Measurements from ENCODE around the gene ARRB1. TPM values are rescaled to one million over a fixed set of nuclear protein-coding genes. Genes with fewer than 3 reads are reported as not detected.

ARRB1 gene
- total and polyA plus RNA-seq, 8 donors = 41.7 to 150 (median 63.2) TPM

GRCh38 chr11:75347781-75348566, 3.5 kb downstream of the ARRB1 start:
- peak in 1 of 4 donors; percentile 62 for DNase-seq
- peaks cover 0 to 4% of the 10 kb centered on the region in 2 donors for H3K36me3 ChIP-seq
- H3K9me3 ChIP-seq = no peaks in the 10 kb centered on the region
- intact Hi-C loops (cut with DNase I) = no loop called here
- no peaks in the 10 kb centered on the region for H3K27me3 ChIP-seq
- TF ChIP-seq CTCF (IDR thresholded peaks at IDR 0.05) = no peak
- peaks cover 59 to 90% of the 10 kb centered on the region in 2 donors for H3K4me1 ChIP-seq
- peak overlapping the region in 1 of 2 donors; percentile 91 for H3K4me3 ChIP-seq
- ATAC-seq = peak; percentile 2
- peak overlapping the region; percentile 28 to 96 for H3K27ac ChIP-seq

DNA sequence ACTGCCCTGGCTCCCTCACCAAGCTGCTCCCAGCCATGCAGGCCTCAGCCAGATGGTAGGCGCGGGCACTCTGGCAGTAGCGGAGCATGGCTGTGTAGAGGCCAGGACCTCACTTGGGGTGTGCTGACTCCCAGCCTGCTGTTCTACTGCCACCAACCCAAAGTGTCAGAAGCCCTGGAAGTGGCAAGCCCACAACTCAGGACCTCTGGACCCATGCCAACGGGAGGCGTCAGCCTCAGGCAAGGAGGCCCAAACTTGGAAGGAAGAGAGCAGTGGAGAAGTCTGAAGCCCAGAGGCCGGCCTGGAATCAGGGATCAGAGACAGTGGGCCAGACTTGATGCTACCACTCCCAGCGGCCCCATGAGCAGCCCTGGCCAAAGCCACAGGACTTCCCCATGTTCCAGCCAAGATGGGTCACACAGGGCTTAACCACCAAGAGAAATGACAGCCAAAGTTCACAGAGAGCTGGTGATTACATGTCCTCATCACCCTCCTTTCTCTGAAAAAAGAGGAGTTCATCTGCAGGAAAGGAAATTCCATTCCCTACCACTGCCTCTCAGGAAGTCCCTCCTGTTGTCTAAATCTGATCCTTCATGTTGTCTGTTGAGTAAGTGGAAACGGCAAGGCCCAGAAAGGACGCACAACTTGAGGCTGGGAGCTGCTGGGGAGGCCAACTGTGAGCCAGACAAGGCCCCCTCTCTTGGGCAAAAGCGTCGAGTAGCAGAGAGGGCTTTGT, 4.4 kb downstream of the ARRB1 start:
- no peaks in the 10 kb centered on the region for H3K27me3 ChIP-seq
- peak overlapping the region; percentile 28 to 96 for H3K27ac ChIP-seq
- no peak overlapping the region for H3K4me3 ChIP-seq
- peak in 1 of 4 donors; percentile 78 for DNase-seq
- TF ChIP-seq CTCF (IDR thresholded peaks at IDR 0.05) = no peak
- peaks cover 68 to 90% of the 10 kb centered on the region in 2 donors for H3K4me1 ChIP-seq
- ATAC-seq = no peak
- H3K9me3 ChIP-seq = no peaks in the 10 kb centered on the region
- H3K36me3 ChIP-seq = peaks cover 0 to 4% of the 10 kb centered on the region in 2 donors
- intact Hi-C loops (cut with DNase I) = no loop called here

DNA sequence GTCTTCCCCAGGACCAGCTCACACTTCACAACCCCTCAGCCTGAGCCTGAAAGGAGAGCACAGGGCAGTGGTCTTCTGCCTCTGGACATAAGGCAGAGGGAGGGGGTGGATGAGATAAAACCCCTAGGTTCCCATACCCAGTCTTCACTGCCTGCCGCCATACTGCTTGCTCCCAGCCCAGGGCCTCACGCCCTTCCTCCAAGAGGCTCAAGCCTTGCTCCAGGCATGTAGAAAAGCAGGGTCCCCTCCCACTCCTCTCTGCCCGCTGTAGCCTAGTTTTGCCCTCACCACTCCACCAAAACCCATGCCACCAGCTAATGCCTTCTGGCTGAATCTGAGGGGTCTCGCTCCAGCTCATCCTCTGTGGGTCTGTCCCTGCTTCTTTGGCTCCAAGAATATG, 5.2 kb downstream of the ARRB1 start:
- Histone ChIP-seq H3K9me3 (no peaks in the 10 kb centered on the region), H3K27me3 (no peaks in the 10 kb centered on the region), H3K4me3 (no peak overlapping the region), H3K4me1 (peaks cover 76 to 98% of the 10 kb centered on the region in 2 donors), H3K27ac (peak overlapping the region in 1 of 2 donors; percentile 96), H3K36me3 (peaks cover 0 to 4% of the 10 kb centered on the region in 2 donors)
- DNase-seq (peak in 1 of 4 donors; percentile 34), ATAC-seq (no peak)
- intact Hi-C loops (cut with DNase I) = no loop called here
- no peak for TF ChIP-seq CTCF (IDR thresholded peaks at IDR 0.05)

DNA sequence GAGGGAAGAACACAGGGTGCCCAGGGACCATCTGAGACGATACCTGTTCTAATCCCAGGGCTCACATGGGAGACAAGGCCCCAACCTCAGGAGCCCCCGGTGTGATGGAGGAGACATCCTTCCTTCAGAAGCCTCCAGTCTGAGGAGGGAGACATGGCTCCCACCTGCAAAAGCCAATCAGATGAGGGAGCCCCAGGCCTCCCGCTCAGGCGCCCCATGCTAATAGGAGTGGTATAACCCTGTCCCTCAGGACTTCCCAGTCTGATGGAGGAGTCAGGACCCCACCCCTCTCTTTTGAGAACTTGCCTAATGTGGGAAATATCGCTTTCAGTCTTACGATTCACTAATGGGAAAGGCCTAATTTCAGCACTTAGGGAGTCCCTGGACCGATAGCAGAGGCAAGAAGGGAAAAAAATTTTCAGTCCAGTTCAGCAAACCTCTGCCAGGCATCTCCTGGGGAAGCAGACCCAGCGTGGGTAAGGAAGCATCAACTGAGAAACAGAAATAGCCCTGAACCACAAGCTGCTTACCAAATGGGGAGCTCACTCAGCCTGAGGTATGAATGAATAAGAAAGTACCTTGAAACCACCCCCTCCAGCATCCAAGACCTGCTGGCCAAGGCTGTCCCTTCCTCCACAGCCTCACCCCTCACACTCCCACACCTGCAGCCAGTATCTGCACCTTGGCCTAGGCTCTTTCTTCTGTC, 5.9 kb downstream of the ARRB1 start:
- intact Hi-C loops (cut with DNase I) = no loop called here
- Histone ChIP-seq H3K27ac (peak overlapping the region in 1 of 2 donors; percentile 96), H3K4me3 (no peak overlapping the region), H3K4me1 (peaks cover 83 to 100% of the 10 kb centered on the region in 2 donors), H3K36me3 (peaks cover 0 to 4% of the 10 kb centered on the region in 2 donors), H3K27me3 (no peaks in the 10 kb centered on the region), H3K9me3 (no peaks in the 10 kb centered on the region)
- DNase-seq = peak in 1 of 4 donors; percentile 51
- no peak for ATAC-seq
- TF ChIP-seq CTCF (IDR thresholded peaks at IDR 0.05) = no peak

All from left lung (tissue), 10 donors.